ENCODE data around the gene SORCS2. TPM values are rescaled to one million over a fixed set of nuclear protein-coding genes. Genes with fewer than 3 reads are reported as not detected.

Gene SORCS2
- total and polyA plus RNA-seq, 8 donors = 4.6 to 9.7 (median 7.2) TPM

DNA sequence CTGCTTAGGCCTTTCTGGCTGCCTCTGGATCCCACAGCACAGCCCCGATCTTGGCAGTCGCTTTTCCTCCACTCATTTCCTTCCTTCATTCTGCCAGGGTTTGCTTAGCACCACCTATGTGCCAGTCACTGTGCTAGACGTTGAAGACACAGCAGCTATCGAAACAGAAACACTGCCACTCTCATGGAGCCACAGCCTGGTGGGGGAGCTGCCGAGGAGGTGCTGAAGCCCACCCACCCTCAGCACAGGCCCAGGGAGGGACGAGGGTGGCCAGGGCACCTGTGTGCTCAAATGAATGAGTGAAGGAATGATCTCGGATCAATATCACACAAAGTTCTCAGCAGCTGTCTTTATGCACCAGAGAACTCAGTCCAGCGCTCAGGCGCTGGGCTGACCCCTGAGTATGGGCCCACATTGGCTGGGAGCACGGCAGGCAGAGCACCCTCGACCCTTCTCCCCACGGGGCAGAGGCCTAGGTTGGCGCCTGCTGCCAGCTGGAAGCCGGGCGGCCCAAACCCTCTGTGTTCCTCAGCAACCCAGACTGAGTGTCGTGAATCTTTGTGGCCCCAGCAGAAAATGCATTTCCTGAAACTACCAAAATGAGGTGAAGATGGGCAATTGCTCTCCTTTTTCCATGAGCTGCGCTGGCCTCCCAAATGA lies 108.9 kb downstream of the SORCS2 start:
- no peaks in the 10 kb centered on the region for H3K36me3 ChIP-seq
- no peak overlapping the region for H3K27ac ChIP-seq
- H3K27me3 ChIP-seq = peaks cover 0 to 41% of the 10 kb centered on the region in 2 donors
- no peak overlapping the region for H3K4me3 ChIP-seq
- intact Hi-C loops (cut with DNase I) = no loop called here
- TF ChIP-seq, protein P1, sequence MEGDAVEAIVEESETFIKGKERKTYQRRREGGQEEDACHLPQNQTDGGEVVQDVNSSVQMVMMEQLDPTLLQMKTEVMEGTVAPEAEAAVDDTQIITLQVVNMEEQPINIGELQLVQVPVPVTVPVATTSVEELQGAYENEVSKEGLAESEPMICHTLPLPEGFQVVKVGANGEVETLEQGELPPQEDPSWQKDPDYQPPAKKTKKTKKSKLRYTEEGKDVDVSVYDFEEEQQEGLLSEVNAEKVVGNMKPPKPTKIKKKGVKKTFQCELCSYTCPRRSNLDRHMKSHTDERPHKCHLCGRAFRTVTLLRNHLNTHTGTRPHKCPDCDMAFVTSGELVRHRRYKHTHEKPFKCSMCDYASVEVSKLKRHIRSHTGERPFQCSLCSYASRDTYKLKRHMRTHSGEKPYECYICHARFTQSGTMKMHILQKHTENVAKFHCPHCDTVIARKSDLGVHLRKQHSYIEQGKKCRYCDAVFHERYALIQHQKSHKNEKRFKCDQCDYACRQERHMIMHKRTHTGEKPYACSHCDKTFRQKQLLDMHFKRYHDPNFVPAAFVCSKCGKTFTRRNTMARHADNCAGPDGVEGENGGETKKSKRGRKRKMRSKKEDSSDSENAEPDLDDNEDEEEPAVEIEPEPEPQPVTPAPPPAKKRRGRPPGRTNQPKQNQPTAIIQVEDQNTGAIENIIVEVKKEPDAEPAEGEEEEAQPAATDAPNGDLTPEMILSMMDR (IDR thresholded peaks at IDR 0.05) = no peak
- H3K4me1 ChIP-seq = no peaks in the 10 kb centered on the region
- no peaks in the 10 kb centered on the region for H3K9me3 ChIP-seq
- ATAC-seq (no peak), DNase-seq (peak in 1 of 4 donors; percentile 45)

DNA sequence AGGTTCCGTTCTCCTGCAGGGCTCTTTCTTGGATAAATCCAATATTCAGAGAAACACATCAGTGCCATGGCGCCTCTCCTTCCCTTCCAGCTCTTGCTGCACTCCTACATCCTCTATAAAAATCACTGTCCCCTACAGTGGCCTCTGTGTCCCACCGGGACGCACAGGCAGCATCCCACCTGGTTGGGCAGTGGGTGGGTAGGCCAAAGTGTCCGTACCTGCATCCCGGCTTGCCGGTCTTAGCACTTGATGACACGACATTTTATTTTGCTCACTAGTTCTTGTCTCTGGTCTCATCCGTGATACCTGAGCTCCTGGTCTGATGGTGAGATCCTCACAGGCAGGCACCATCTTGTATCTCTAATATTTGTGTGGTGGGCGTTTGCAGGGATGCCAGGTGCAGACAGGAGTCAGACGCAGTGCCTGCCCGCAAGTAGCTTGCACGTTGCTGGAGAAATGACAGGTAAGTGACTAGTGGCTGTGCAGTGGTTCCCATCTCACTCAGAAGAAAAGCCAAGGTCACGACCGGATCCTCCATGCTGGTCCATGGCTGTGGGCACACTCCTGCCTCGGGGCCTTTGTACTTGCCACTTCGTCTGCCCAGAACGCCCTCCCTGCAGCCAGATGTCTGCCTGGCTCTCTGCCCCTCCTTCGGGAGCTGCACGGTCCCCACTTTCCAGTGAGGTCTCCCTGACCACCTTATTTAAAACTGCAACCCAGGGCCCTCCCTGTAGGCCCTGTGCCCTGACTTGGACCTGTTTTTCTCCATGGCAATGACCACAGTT lies 109.7 kb downstream of the SORCS2 start:
- TF ChIP-seq, protein P1 (IDR thresholded peaks at IDR 0.05) = no peak
- no peak overlapping the region for H3K27ac ChIP-seq
- no peak overlapping the region for H3K4me3 ChIP-seq
- H3K4me1 ChIP-seq = no peaks in the 10 kb centered on the region
- H3K36me3 ChIP-seq = no peaks in the 10 kb centered on the region
- no peak for ATAC-seq
- intact Hi-C loops (cut with DNase I) = no loop called here
- DNase-seq = peak in 1 of 4 donors; percentile 39
- no peaks in the 10 kb centered on the region for H3K9me3 ChIP-seq
- H3K27me3 ChIP-seq = peaks cover 0 to 41% of the 10 kb centered on the region in 2 donors

DNA sequence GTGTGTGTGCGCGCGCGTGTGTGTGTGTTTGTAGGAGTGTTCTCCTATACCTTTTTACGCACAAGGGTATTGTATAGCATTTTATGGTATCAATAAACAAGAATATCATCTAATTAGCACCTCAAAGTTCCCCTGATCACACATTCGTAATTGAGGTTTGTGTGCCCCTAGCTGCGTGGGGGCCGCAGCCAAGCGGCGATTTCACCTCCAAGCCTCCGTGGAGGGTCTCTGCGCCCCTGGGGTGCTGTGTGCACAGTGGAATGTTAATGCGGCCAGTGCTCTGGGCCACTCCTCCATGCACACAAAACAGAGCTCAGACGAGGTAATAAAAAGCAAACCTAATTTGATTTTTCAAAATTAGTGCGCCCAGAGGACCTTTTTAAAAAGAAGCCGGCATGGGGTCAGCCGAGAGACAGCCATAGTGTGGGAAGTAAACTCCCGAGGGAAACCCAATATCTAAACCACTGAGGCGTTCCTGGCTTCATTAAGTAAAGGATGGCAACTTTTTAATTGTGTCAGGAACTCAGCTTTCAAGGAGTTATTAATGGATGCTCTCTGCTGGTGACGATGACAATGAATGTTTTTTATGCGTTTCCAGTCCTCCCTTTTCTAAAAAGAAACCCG lies 110.6 kb downstream of the SORCS2 start:
- peak in 1 of 4 donors; percentile 57 for DNase-seq
- peaks cover 0 to 38% of the 10 kb centered on the region in 2 donors for H3K27me3 ChIP-seq
- no peak overlapping the region for H3K27ac ChIP-seq
- H3K9me3 ChIP-seq = no peaks in the 10 kb centered on the region
- TF ChIP-seq, protein P1 (IDR thresholded peaks at IDR 0.05) = no peak
- intact Hi-C loops (cut with DNase I) = no loop called here
- ATAC-seq = no peak
- no peaks in the 10 kb centered on the region for H3K4me1 ChIP-seq
- H3K36me3 ChIP-seq = no peaks in the 10 kb centered on the region
- H3K4me3 ChIP-seq = no peak overlapping the region

DNA sequence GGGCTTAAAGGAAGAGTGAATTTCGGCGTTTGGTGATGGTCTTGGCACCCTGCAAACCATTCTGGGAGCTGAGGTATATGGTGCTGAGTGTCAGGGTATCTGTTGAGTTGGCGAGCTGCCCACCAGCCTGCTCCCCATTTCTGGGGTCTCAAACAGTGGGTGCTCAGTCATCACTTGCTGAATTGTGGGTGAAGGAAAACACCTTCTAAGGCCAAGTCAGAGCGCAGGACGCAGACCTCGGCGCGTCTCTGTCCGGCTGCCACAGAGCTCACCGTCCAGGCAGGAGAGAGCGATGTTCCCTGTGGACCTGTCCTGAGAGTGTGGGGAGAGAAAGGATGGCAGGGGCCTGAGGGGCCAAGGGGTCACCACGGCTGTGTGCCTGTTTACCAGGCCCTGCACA lies 111.2 kb downstream of the SORCS2 start:
- TF ChIP-seq, protein P1 (IDR thresholded peaks at IDR 0.05) = no peak
- peak in 1 of 4 donors; percentile 51 for DNase-seq
- no peak overlapping the region for H3K27ac ChIP-seq
- H3K27me3 ChIP-seq = peaks cover 0 to 35% of the 10 kb centered on the region in 2 donors
- no peaks in the 10 kb centered on the region for H3K9me3 ChIP-seq
- intact Hi-C loops (cut with DNase I) = no loop called here
- no peak for ATAC-seq
- no peaks in the 10 kb centered on the region for H3K36me3 ChIP-seq
- no peaks in the 10 kb centered on the region for H3K4me1 ChIP-seq
- no peak overlapping the region for H3K4me3 ChIP-seq

DNA sequence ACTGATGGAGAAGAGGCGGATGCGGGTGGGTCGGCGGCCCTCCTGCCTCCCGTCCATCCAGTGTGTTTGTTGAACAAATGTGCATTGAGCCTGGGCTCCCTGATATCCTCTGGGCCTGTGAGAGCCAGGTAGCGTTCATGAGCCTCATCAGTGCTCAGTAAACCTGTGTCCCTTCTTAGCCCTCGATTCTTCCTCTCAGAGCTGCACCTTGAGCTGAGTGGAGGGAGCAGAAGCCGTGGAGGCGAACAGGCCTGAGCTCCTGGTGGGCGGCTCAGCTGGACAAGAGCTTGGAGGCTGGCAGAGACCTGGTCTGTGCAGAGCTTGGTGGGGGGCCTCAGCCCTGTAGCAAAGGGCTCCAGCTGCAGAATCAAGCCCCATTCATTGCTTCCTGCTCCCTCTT lies 112.1 kb downstream of the SORCS2 start:
- TF ChIP-seq, protein P1 (IDR thresholded peaks at IDR 0.05) = no peak
- DNase-seq (peak in 1 of 4 donors; percentile 39), ATAC-seq (no peak)
- intact Hi-C loops (cut with DNase I) = no loop called here
- no peaks in the 10 kb centered on the region for H3K36me3 ChIP-seq
- peaks cover 0 to 26% of the 10 kb centered on the region in 2 donors for H3K27me3 ChIP-seq
- H3K4me3 ChIP-seq = no peak overlapping the region
- H3K9me3 ChIP-seq = no peaks in the 10 kb centered on the region
- H3K4me1 ChIP-seq = no peaks in the 10 kb centered on the region
- H3K27ac ChIP-seq = no peak overlapping the region

All from left lung (tissue), 10 donors.